Keratinocyte (primary cell): ENCODE results near the gene LGR4. TPM values are rescaled to one million over a fixed set of nuclear protein-coding genes. Genes with fewer than 3 reads are reported as not detected.

Source experiments
- DNase-seq: peaks from one replicate; pipeline ENCODE4 v3.0.0-alpha.2; 2011; ENCODE audit warnings: low read depth, missing footprints, low spot score
- FAIRE-seq: peaks from 2 replicates; lab custom pipeline; 2011; peaks lifted over from hg19 to GRCh38; lab: Jason Lieb, UNC
- H2AFZ ChIP-seq: 2 replicates; pipeline ENCODE4 v1.6.0; 2012; ENCODE audit warnings: low read length, control low read depth, inconsistent platforms; ENCODE audit not compliant: control insufficient read depth
- H3K27ac ChIP-seq: 2 replicates; pipeline ENCODE4 v1.5.1; 2011; ENCODE audit warnings: low read length; ENCODE audit not compliant: control insufficient read depth, insufficient read depth
- H3K27me3 ChIP-seq: 3 replicates; pipeline ENCODE4 v1.6.0; 2011; ENCODE audit warnings: low read length; ENCODE audit not compliant: control insufficient read depth, insufficient read depth; ENCODE audit errors: extremely low read depth
- H3K36me3 ChIP-seq, 2 experiments: 2 replicates in 1 of 2; 3 replicates in 1 of 2; pipeline ENCODE4 v1.5.1; 2011; ENCODE audit warnings: low read length in 2 of 2, mild to moderate bottlenecking in 1 of 2; ENCODE audit not compliant: control insufficient read depth in 2 of 2, insufficient read depth in 2 of 2; ENCODE audit errors: extremely low read depth in 1 of 2
- H3K4me1 ChIP-seq: 3 replicates; pipeline ENCODE4 v1.5.1; 2011; ENCODE audit warnings: low read length; ENCODE audit not compliant: control insufficient read depth, insufficient read depth; ENCODE audit errors: extremely low read depth
- H3K4me2 ChIP-seq: 3 replicates; pipeline ENCODE4 v1.6.0; 2011; ENCODE audit warnings: low read depth, low read length; ENCODE audit not compliant: control insufficient read depth, insufficient read depth; ENCODE audit errors: extremely low read depth
- H3K4me3 ChIP-seq, 3 experiments: fragments of 200-600 bp in 1 of 3; sonication (generic) in 1 of 3; 2 replicates in 2 of 3; 3 replicates in 1 of 3; pipeline ENCODE4 v1.5.1; 2011 to 2016; ENCODE audit warnings: low read length in 3 of 3, mild to moderate bottlenecking in 3 of 3, control low read depth in 2 of 3, inconsistent platforms in 1 of 3, low read depth in 1 of 3, mixed read lengths in 1 of 3, mixed run types in 1 of 3, moderate library complexity in 1 of 3; ENCODE audit not compliant: control insufficient read depth in 2 of 3, insufficient read depth in 2 of 3; ENCODE audit errors: extremely low read depth in 1 of 3
- H3K79me2 ChIP-seq: 2 replicates; pipeline ENCODE4 v1.6.0; 2012; ENCODE audit warnings: low read length; ENCODE audit not compliant: control insufficient read depth, insufficient read depth
- H3K9ac ChIP-seq: 3 replicates; pipeline ENCODE4 v1.6.0; 2011; ENCODE audit warnings: low read length; ENCODE audit not compliant: control insufficient read depth, insufficient read depth; ENCODE audit errors: extremely low read depth
- H3K9me1 ChIP-seq: 3 replicates; pipeline ENCODE4 v1.6.0; 2011; ENCODE audit warnings: low read length; ENCODE audit not compliant: control insufficient read depth, insufficient read depth; ENCODE audit errors: extremely low read depth
- H3K9me3 ChIP-seq: 2 replicates; pipeline ENCODE4 v1.5.1; 2012; ENCODE audit warnings: low read depth, low read length; ENCODE audit not compliant: control insufficient read depth
- H4K20me1 ChIP-seq: 3 replicates; pipeline ENCODE4 v1.6.0; 2011; ENCODE audit warnings: low read length; ENCODE audit not compliant: control insufficient read depth, insufficient read depth; ENCODE audit errors: extremely low read depth
- EZH2 ChIP-seq: IDR thresholded peaks from one replicate; pipeline ENCODE4 v1.6.1; 2012; ENCODE audit warnings: inconsistent platforms, mild to moderate bottlenecking, low read length, moderate library complexity
- dilution Hi-C: fragments of 300-500 bp; cut with MboI; formaldehyde crosslinking; loops from one replicate; pipeline ENCODE4 v1.7.0; 2020; ENCODE audit warnings: low sequenced_read_pairs; ENCODE audit not compliant: extremely low pct_ligation_motif_present
- polyA plus RNA-seq, 5 experiments: library from polyadenylated mRNA; depleted of rRNA in 3 of 5; stranded (reverse) in 3 of 5; stranded (forward) in 1 of 5; unstranded in 1 of 5; fragments of >200 nt; gene quantifications; 1 replicate in 1 of 5; 2 replicates in 3 of 5; 3 replicates in 1 of 5; pipeline versions ENCODE4 v1.2.1 to v1.2.3, GENCODE V29; 2011 to 2012; ENCODE audit warnings: missing spikeins in 2 of 5, low read depth in 1 of 5, low replicate concordance in 1 of 5
- TF ChIP-seq, protein P1 (sequence below), 3 experiments: IDR thresholded peaks in 1 of 3; conservative IDR thresholded peaks in 1 of 3; optimal IDR thresholded peaks in 1 of 3; 2 replicates in 2 of 3; 3 replicates in 1 of 3; pipeline versions ENCODE3 to v1.5.1; 2011; ENCODE audit warnings: low read length in 3 of 3, mild to moderate bottlenecking in 3 of 3, moderate library complexity in 2 of 3, control low read depth in 1 of 3, inconsistent platforms in 1 of 3; ENCODE audit not compliant: insufficient read depth in 2 of 3; ENCODE audit errors: extremely low read depth in 1 of 3

Gene LGR4
- polyA plus RNA-seq, 1 donor (not counting 4 experiments of a cell fraction or from before 2014, with no cell fraction given) = 49.7 TPM

DNA sequence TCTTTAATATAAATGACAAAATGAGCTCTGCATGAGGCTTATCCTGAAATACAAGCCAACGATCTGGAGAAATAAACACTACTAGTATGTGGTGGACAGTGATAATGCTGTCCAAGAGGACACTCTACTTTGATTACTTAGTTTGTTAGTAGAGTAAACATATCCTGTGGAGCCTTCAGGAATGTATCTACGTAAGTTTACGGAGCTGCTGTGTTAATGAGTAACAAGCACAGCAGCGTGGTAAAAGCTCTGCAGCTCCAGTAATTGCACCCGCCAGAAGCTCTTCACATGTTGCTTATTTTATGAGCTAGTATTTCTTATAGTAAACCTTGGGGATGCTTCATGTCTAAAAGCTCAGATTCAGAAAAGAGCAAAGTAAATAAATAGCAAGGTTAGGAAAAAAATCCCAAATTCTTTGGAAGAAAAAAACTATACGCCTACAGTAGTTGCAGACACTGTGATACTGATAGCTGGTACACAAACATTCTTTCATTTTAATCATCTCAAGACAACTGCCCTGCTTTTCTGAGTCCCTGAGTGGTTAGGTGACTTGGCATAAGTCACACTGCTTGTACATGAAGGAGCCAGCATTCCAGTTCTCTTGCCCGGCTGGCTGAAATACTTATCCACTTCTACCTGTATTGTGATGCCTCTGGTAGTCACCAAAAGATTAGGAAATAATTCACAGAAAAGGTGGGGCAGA, 76.9 kb downstream of the LGR4 start:
- Histone ChIP-seq H3K4me2 (peak overlapping the region; percentile 88), H3K27me3 (no peaks in the 10 kb centered on the region), H2AFZ (no peak overlapping the region), H3K27ac (peak overlapping the region; percentile 75), H3K36me3 (peaks cover 0 to under 1% of the 10 kb centered on the region in 2 experiments), H3K4me3 (peak overlapping the region in 2 of 3 experiments; percentile 8 to 29), H3K9me1 (no peaks in the 10 kb centered on the region), H3K9ac (peak overlapping the region; percentile 36), H3K79me2 (peaks cover 35% of the 10 kb centered on the region), H3K4me1 (peaks cover 71% of the 10 kb centered on the region), H3K9me3 (no peaks in the 10 kb centered on the region), H4K20me1 (no peaks in the 10 kb centered on the region)
- FAIRE-seq = peak; percentile 20
- DNase-seq = no peak
- TF ChIP-seq, protein P1, sequence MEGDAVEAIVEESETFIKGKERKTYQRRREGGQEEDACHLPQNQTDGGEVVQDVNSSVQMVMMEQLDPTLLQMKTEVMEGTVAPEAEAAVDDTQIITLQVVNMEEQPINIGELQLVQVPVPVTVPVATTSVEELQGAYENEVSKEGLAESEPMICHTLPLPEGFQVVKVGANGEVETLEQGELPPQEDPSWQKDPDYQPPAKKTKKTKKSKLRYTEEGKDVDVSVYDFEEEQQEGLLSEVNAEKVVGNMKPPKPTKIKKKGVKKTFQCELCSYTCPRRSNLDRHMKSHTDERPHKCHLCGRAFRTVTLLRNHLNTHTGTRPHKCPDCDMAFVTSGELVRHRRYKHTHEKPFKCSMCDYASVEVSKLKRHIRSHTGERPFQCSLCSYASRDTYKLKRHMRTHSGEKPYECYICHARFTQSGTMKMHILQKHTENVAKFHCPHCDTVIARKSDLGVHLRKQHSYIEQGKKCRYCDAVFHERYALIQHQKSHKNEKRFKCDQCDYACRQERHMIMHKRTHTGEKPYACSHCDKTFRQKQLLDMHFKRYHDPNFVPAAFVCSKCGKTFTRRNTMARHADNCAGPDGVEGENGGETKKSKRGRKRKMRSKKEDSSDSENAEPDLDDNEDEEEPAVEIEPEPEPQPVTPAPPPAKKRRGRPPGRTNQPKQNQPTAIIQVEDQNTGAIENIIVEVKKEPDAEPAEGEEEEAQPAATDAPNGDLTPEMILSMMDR (optimal IDR thresholded peaks at IDR 0.05 in 1 of 3, IDR thresholded peaks at IDR 0.05 in 1 of 3, conservative IDR thresholded peaks at IDR 0.05 in 1 of 3; ENCODE audit: extremely low read depth in 1 of 3, insufficient read depth in 2 of 3, low read length in 3 of 3) = no peak
- no peak for TF ChIP-seq EZH2
- dilution Hi-C loops = no loop called here

- no peaks in the 10 kb centered on the region for H3K9me3 ChIP-seq
- H3K4me1 ChIP-seq = peaks cover 73% of the 10 kb centered on the region
- peak overlapping the region; percentile 40 for H3K9ac ChIP-seq
- peak overlapping the region; percentile 75 for H3K27ac ChIP-seq
- H3K27me3 ChIP-seq = no peaks in the 10 kb centered on the region
- H3K79me2 ChIP-seq = peaks cover 39% of the 10 kb centered on the region
- H2AFZ ChIP-seq = peak overlapping the region; percentile 36
- H4K20me1 ChIP-seq = no peaks in the 10 kb centered on the region
- peak; percentile 96 for FAIRE-seq
- peak overlapping the region in 2 of 3 experiments; percentile 33 to 56 for H3K4me3 ChIP-seq
- H3K4me2 ChIP-seq = peak overlapping the region; percentile 88
- dilution Hi-C loops = no loop called here
- TF ChIP-seq, protein P1 (optimal IDR thresholded peaks at IDR 0.05 in 1 of 3, IDR thresholded peaks at IDR 0.05 in 1 of 3, conservative IDR thresholded peaks at IDR 0.05 in 1 of 3; ENCODE audit: extremely low read depth in 1 of 3, insufficient read depth in 2 of 3, low read length in 3 of 3) = no peak
- no peak for TF ChIP-seq EZH2
- no peaks in the 10 kb centered on the region for H3K9me1 ChIP-seq
- H3K36me3 ChIP-seq = peaks cover 0 to 4% of the 10 kb centered on the region in 2 experiments
- peak; percentile 59 for DNase-seq
These were observed 77.8 kb downstream of the LGR4 start for GRCh38 chr11:27394781-27395228.
